Measurements from ENCODE around the gene FYN.

Gene FYN

GRCh38 chr6:111831408-111831807 lies 41.8 kb downstream of the FYN start:
- no peak for DNase-seq (ENCODE audit: low read depth)

- DNase-seq (ENCODE audit: low read depth), result no peak
Measured at GRCh38 chr6:111829998-111830397, 43.3 kb downstream of the FYN start.

GRCh38 chr6:111829581-111829980 lies 43.7 kb downstream of the FYN start:
- no peak for DNase-seq (ENCODE audit: low read depth)

- DNase-seq (ENCODE audit: low read depth), result no peak
Measured at GRCh38 chr6:111828809-111829208, 44.4 kb downstream of the FYN start.

GRCh38 chr6:111825439-111826086 lies 47.7 kb downstream of the FYN start:
- DNase-seq (ENCODE audit: low read depth), result no peak

GRCh38 chr6:111824608-111825337 lies 48.5 kb downstream of the FYN start:
- DNase-seq (ENCODE audit: low read depth), result no peak

- no peak for DNase-seq (ENCODE audit: low read depth)
Measured at GRCh38 chr6:111823831-111824607, 49.2 kb downstream of the FYN start.

- DNase-seq (ENCODE audit: low read depth), result no peak
Measured at GRCh38 chr6:111823012-111823411, 50.2 kb downstream of the FYN start.

- no peak for DNase-seq (ENCODE audit: low read depth)
Measured at GRCh38 chr6:111819458-111819857, 53.8 kb downstream of the FYN start.

- DNase-seq (ENCODE audit: low read depth), result no peak
Measured at GRCh38 chr6:111818539-111819226, 54.6 kb downstream of the FYN start.

GRCh38 chr6:111817451-111818120 lies 55.7 kb downstream of the FYN start:
- DNase-seq (ENCODE audit: low read depth), result no peak

- DNase-seq (ENCODE audit: low read depth), result no peak
Measured at GRCh38 chr6:111813677-111814310, 59.5 kb downstream of the FYN start.

- no peak for DNase-seq (ENCODE audit: low read depth)
Measured at GRCh38 chr6:111813237-111813636, 60.0 kb downstream of the FYN start.

- no peak for DNase-seq (ENCODE audit: low read depth)
Measured at GRCh38 chr6:111812060-111813038, 60.9 kb downstream of the FYN start.

- DNase-seq (ENCODE audit: low read depth), result no peak
Measured at GRCh38 chr6:111810294-111811131, 62.7 kb downstream of the FYN start.

- DNase-seq (ENCODE audit: low read depth), result no peak
Measured at GRCh38 chr6:111809766-111810165, 63.5 kb downstream of the FYN start.

- DNase-seq (ENCODE audit: low read depth), result no peak
Measured at GRCh38 chr6:111809264-111809663, 64.0 kb downstream of the FYN start.

GRCh38 chr6:111808493-111808892 lies 64.8 kb downstream of the FYN start:
- DNase-seq (ENCODE audit: low read depth), result no peak

Data from activated T-helper 1 cell treated with Interleukin-2 at 50 U/mL for 16 hours (primary cell).